NCI-H2029 (cell line): ENCODE results near the gene BAG3.
"Not testable (repeated sequence)": the region's sequence is repeated elsewhere in the genome, so short reads cannot be mapped to it uniquely, and the experiment has no call there.

Source experiments
- DNase-seq: peaks from one replicate; lab custom pipeline; 2025; lab: John Stamatoyannopoulos, UW

The BAG3 gene

DNA sequence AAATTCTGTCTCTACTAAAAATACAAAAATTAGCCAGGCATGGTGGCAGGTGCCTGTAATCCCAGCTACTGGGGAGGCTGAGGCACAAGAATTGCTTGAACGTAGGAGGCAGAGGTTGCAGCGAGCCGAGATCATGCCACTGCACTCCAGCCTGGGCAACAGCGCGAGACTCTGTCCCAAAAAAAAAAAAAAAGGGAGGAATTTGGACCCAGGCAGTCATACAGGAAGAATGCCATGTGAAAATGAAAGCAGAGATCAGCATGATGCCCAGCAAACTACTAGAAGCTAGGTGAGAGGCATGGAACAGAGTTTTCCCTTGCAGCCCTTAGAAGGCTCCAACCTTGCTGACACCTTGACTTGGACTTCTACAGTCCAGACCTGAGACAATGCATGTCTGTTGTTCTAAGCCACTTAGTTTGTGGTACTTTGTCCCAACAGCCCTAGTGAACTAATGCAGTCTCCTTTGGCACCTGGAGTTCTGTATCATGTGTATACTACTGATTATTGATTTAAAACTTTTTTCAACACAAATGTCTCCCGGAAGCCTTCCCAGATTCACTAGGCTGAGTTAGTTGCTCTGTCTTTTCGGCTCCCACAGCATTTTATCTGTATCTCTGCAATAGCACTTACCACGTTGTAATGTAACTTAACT is 10.2 kb upstream of the BAG3 start:
- no peak for DNase-seq

DNA sequence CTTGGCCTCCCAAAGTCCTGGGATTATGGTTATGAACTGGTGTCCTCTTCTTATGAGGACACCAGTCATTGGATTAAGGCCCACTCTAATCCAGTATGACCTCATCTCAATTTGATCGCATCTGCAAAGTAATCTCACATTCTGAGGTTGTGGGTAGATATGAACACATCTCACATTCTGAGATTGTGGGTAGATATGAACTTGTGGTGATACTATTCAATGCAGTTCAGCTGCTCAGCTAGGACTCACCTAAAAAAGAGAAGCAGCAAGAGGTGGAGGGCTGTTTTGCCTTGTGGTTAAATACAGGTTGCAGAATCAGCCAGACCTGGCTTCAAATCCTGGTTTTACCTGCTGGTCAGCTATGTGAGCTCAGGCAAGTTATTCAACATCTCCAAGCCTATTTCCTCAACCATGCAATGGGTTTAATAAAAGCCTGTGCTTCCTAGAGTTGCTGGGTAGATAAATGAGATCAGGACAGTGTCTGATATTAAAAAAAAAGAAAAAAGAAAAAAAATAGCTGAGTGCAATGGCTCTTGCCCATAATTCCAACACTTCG is 8.5 kb upstream of the BAG3 start:
- DNase-seq, result no peak

DNA sequence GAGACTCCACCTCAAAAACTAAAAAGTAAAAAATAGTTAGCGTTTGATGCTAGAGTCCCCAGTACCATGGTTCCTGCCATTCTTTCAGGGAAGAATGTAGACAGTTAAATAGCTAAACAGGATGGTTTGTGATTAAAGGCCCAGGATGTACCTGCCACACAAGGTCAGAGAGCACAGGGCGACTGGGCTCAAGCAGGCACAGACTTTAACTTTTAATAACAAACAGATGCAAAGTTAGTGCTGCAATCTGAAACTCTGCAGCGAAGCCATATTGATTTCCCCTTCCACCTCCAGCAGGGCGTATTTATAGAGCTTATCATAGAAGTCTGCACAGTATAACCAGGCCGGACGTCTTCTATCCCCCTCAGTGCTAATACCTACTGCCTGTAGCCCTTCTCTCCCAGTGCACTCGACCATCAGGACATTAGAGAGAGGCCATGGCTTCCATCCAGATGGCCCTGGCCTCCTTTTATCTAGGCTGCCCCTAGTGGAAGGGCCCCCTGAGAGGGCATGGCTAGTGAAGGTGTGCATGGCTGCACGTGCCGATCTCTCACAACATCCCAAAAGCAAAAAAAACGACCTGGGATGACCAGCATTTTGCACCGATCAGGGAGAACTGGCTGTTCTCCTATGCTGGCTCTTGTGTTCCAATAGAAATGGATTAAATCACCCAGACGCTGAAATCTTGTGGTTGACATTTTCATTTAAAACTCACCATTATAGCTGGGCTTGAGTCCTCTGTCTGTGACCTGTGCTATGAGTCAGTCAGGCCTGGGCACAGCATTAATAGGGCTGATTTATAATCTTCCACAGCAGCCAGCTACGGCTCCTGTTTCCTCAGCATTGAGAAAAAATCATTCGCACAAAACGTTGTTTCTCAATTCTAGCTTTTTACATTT is 7.6 kb upstream of the BAG3 start:
- no peak for DNase-seq

DNA sequence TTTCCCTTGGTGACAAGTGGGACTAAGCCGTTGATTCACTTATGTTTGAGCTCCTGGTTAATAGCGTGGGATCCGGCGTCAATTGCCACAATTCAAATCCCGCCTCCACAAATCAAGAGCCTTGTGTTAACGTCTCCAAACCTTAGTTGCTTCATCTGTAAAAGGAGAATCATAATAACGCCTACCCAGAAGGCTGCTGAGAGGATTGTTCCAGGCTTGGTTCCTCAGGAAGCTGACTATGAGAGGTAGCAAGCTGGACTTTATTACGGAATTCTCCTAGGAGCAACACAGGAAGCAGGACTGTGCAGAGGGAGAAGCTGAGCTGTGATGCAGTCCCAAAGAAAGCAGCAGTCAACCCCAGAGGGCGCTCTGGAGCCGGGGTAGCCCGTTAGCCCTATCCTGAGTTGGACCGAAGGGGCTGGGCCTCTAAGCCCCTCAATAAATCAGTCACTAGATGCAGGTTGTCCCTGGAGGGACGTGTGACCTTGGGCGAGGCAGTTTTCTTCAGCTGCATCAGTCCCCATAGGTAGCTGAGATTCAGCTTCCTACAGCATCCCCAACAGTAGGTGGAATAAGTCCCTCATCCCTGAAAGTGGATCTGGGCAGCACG is 6.9 kb upstream of the BAG3 start:
- DNase-seq, result no peak

DNA sequence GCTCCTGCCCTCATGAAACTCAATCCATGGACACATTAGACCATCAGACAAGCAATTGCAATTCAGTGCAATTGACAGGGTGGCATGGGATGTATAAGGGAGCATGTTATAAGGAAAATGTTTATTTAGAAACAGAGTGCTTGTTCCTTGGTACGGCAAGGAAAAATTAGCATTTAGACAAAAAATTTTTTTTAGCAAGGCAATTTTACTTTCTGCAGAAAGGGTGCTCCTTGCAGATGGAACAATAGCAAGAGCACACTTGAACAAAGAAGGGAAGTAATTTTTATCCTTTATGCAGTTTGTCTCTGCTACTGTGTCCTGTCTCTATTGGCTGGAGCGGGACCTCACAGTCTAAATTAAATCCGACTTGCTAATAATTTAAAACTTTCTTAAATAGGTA is 6.2 kb upstream of the BAG3 start:
- no peak for DNase-seq

DNA sequence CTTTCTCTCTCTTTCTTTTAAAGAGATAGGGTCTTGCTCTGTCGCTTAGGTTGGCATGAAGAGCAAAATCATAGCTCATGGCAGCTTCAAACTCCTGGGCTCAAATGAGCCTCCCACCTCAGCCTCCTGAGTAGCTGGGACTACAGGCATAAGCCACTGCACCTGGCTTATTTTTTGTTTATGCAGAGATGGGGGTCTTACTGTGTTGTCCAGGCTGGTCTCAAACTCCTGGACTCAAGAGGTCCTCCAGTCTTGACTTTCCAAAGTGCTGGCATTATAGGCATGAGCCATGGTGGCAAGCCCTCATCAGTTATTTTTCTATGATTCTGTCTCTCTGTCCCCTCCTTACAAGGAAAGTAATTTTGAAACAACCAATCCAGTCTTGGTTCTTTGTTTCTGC is 1.1 kb upstream of the BAG3 start:
- DNase-seq, result no peak

DNA sequence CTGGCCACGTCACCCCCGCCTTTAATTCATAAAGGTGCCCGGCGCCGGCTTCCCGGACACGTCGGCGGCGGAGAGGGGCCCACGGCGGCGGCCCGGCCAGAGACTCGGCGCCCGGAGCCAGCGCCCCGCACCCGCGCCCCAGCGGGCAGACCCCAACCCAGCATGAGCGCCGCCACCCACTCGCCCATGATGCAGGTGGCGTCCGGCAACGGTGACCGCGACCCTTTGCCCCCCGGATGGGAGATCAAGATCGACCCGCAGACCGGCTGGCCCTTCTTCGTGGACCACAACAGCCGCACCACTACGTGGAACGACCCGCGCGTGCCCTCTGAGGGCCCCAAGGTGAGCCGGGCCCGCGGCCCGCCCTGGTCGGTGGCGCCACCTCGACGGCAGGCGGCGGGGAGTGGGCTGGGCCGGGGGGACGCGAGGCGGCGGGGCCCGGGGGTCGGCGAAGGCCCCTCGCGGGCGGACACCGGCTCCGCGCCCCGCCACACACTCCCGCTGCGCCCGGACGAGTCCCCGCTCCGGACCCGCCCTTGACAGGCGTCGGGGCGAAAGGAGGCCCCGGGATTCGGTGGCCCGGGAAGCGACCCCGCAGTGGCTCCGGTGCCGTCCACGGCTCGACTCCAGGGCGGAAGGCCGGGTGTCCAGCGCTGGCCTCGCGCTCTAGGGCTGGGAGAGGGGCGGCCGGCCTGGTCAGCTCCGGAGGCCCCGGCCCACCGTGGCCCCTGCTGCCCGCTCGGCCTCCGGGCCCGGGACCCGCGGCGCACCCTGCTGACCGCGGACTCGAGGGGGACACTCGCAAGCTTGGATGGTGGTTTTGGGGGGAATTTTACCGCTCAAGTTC is 557 bp downstream of the BAG3 start:
- DNase-seq, result no peak

DNA sequence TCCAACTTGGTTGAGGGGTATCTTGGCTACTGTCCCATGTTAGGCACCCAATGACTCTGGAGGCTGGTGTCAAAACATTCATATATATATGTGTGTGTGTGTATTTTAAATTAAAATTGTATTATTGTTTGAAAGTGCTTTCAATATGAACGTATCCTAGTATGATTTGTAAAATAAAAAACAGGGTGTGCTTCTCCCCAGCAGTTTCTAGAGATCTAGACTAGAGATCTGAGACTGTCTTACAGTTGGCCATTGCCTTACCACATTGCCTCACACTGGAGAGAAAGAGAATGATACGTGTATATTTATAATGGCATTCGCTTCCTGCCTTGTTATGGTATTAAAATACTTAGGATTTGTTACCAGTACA is 1.2 kb downstream of the BAG3 start:
- no peak for DNase-seq

DNA sequence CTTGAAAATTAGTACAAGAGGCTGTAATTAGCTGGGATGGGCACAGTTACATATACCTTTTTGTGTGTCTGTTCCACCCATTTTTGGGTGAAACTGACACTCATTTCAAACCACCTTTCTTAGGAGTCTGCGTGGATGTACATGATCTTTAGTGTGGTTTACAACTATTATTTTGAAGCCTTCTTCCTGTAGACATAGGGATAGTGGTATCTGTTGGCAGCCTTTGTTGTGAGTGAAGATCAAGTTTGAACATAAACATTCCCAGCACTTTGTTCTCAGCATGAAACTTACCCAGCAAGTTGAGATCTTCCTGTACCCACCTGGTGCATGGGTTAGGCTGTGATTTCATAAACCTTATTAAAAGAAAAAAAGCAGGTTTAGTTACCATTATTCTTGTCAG is 2.0 kb downstream of the BAG3 start:
- no peak for DNase-seq

DNA sequence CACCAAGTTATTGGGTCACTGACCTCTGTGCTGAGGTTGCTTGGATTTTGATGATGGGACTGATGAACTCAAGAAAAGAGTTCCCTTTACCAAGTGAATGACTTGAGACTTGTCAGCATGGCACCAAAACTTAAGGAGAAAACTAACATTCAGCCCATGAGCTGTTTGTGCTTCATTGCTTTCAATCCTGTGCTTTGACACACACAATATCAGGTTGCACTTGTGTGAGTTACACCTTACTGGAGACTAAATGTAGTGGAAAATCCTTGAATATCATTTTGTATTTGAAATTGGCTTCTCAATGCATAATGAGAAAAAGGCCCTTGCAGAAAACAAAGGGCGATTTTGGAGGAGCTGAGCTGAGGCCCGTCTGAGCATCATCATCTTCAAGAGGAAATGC is 2.7 kb downstream of the BAG3 start:
- DNase-seq, result no peak

DNA sequence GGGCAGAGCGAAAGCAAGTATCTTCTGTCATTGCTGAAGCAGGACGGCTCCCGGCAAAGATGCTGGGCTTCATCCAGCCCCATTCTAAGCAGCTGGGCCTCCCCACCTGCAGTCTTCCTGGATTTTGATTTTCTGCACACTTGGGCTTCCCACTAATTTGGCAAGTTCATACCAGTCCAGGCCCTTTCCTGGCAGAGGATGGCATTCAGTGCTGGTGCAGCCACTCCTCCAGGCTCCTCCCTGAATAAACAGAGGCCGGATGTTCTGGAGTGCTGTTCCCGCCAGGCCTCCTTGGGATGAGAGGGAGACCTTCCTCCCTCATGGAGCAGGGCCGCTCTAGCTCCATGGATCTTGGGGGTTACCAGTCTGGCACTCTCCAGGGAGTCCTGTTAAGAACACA is 3.4 kb downstream of the BAG3 start:
- peak; percentile 32 for DNase-seq

DNA sequence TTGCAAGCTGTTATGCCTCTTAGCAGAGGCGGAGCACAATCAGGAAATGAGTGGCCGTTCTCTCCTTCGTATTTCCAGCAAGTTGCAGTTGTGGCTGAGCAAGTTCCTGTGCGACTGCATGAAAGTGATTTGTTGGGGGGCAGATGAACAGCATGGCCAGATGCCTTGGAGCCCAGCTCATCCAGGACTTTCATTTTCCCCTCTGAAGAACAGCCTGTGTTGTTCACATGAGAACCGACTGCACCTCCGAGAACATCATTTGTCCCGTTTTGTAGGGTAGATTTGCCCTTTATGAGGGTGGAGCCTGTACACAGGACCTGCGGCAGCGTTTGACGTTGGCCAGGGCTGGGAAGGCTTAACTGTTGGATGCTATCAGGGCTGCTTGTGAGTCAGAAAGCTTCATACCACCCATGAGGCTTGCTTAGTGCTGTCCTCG is 4.4 kb downstream of the BAG3 start:
- DNase-seq, result no peak

DNA sequence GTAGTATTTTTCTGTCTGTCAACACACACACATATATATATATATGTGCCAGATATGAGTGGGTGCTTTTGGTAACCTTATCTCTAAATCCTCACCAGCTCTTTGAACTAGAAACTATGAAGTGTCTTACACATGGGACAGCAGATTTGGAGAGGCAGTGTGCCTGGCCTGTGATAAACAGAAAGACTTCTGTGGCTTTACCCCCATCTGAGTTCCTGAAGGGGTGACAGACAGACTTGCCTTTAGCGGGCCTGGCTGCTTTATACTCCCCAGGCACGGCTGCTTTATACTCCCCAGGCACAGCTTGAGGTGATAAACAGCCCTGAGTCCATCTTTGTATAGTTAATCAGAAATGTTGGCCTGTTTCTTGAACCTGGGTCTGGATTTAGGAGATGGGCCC is 5.6 kb downstream of the BAG3 start:
- no peak for DNase-seq

DNA sequence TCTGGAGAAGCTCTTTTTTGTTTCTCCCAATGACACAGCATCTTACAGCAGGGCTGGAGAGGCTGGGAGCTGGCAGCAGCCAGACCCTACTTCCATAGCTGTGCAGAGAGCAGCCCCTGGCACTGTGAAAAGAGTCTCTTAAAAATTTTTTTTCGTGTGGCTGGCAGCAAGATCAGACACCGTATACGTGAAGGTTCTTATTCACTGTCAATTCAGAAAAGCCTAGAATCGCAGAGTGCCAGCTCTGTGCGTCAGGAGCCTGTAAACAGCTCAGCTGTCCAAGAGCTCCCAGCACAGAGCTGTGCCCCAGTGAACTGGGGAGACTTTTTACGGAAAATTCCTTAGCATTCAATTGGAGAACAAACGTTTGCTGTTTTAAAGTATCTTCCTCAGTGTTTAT is 6.5 kb downstream of the BAG3 start:
- DNase-seq, result no peak

DNA sequence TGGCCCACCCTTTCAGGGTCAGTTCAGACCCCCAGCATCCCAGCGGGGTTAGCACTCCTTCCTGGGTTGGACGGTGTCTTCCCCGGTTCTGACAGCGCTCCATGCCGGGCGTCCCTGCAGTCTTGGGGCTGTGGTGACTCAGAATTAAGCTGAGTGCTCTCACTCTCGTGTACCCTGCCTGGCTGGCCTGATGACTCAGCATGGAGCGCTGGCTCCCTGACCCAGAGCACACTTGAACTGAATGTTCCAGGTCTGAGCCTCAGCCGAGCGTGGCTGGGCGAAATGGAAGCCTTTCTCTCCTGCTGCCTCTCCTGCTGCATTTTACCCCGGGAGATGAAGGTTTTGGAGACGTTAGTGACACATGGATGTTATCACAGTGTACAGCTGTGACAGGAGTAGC is 7.1 kb downstream of the BAG3 start:
- no peak for DNase-seq

DNA sequence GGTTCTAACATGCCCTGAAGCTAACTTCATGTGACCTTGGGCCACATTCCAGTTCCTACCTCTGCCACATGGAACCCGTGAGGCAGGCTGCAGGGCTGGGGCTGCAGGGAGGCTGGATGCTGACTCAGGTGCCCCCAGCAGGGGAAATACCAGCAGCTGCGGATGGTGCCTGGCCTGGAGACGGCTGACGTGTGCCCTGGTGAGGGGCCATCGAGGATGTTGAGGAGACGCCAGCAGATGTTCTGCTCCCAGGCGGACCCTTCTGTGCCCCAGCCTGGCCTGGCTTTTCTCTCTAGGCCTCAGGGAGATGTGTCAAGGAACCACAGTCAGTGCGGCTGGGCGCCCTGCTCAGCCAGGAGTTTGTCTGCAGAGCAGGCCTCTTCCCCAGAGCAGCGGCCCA is 8.8 kb downstream of the BAG3 start:
- no peak for DNase-seq

DNA sequence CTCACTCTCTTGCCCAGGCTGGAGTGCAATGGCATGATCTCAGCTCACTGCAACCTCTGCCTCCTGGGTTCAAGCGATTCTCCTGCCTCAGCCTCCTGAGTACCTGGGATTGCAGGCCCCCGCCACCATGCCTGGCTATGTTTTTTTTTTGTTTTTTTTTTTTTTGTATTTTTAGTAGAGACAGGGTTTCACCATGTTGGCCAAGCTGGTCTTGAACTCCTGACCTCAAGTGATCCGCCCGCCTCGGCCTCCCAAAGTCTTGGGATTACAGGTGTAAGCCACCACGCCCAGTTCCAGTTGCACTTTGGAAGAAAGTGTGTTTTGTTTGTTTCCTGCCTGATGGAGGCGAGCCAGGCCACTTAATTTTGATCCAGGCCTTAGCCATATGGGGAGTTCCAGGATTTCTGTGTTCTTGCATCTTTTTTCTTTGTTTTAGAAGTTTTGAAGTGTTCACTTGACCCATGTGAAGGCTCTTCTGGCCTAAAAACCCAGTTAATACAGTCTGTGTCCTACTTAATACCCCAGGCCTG is 11.0 kb downstream of the BAG3 start:
- DNase-seq, result not testable (repeated sequence)

DNA sequence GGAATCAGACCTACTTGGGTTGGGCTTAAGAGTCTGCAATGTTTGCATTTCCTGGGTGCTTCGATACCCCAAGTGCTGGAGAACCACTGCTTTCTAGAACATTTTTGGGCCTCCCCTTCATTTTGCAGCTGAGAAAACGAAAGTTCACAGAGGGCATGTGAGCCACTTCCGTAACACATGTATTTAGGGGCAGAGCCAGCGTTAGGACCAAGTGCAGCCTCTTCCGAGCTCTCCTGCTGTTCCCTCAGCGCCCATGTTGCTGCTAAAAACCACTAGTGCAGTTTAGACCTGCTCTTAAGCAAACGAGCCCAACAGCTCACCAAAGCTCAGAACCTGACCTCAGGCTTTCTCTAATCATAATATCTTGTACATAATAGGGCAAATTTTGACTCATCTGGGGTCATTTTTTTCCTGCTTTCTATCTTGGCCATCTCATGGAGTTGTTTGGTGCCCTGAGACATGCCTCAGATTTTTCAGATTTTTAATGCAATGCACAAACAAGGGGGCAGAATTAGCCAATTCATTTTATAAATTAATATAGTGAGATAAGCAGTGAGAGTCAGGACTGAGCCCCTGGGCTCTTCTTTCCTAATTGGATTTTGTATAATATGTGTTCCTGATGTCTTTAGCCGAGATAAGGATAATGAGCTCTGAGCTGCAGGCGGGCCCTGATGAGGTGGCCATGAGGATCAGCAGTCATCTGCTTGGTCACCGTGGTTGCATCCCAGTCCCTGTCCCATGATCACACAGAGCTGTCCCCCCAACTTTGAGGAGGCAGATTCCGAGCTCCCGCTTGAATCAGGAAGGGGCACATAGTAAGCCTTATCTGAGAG is 12.9 kb downstream of the BAG3 start:
- DNase-seq, result no peak

DNA sequence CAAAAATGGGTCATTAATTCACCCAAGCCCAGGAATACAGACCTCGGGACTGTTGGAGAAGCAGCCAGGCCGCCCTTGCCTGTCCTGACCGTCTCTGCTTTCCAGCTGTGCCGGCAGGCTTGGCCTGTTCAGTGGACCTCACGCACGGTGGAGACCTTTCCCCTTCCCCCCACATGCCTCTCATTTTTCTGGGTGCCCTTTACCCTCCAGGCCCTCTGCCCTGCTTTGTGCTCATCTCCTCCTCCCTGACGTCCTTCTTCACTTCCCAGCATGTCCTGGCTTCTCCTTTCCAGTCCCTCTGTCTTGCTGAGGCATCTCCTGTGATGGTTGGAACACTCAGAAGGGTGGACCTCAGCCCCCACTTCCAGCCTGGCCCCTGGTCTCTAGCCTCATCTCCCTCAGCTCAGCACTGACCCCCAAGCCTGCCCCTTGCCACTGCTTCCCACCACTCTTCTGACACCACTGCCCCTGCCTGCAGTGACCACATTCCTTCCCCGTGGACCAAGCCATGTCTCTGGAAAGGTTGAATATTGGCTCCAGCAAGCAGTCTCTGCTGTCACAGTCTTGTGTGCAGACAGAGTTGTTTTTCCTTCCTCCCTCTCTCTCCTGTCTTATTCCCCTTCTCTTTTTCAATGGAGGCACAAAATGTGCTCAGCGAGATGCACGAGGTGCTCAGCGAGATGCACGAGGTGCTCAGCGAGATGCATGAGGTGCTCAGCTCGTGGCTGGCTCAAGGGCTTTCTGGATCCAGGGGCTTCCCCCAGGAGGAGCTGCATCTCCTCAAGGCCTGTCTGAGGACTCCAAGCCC is 14.9 kb downstream of the BAG3 start:
- no peak for DNase-seq

DNA sequence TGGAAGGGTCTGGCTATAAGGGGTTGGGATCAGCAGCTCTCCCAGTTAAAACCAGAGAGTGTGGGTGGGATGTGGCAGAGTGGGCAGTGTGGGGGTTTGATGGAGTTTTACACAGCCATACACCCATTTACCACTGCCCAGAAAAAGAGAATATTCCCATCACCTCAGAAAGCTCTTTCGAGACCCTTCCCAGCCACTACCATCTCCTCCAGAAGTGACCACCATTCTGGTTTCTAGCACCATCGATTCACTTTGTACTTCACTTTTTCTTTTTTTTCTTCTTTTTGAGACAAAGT is 15.5 kb downstream of the BAG3 start:
- DNase-seq, result no peak
